Measurements from ENCODE around the gene MRPS17.

DNA sequence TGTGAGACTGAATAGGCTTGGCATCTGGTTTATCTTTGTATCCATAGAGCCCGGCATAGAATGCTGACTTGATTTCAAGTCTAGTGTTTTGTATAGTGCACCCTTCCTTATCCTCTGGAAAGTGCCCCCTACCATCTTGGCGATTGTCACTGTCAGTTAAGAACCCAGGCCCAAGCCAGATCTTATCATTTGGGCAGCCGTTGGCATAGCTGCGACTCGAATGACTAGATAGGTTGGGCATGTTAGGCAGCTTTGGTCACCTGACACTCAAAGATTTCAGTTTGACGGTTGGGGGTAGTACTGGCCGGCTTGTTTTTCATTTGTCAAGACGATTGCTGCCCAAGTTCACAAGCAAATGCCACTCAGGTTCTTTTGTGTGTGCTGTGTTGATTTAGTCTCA is 19.3 kb downstream of the MRPS17 start:
- TF ChIP-seq, protein P1, sequence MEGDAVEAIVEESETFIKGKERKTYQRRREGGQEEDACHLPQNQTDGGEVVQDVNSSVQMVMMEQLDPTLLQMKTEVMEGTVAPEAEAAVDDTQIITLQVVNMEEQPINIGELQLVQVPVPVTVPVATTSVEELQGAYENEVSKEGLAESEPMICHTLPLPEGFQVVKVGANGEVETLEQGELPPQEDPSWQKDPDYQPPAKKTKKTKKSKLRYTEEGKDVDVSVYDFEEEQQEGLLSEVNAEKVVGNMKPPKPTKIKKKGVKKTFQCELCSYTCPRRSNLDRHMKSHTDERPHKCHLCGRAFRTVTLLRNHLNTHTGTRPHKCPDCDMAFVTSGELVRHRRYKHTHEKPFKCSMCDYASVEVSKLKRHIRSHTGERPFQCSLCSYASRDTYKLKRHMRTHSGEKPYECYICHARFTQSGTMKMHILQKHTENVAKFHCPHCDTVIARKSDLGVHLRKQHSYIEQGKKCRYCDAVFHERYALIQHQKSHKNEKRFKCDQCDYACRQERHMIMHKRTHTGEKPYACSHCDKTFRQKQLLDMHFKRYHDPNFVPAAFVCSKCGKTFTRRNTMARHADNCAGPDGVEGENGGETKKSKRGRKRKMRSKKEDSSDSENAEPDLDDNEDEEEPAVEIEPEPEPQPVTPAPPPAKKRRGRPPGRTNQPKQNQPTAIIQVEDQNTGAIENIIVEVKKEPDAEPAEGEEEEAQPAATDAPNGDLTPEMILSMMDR (IDR thresholded peaks at IDR 0.05; ENCODE audit: insufficient read depth, low read length, poor library complexity, severe bottlenecking) = no peak
- TF ChIP-seq EZH2phosphoT487 (conservative IDR thresholded peaks at IDR 0.05; ENCODE audit: low read length) = no peak
